HEK293 (cell line): ENCODE results near the gene OSBP.

Source experiments
- CTCF ChIA-PET: fragments of 350-600 bp; formaldehyde crosslinking; extraction: SDS; loops from one replicate; lab custom pipeline; 2021; ENCODE audit warnings: antibody characterized with exemption; lab: Yijun Ruan, JAX
- POLR2A ChIA-PET: fragments of 300-600 bp; formaldehyde crosslinking; extraction: SDS; loops from one replicate; lab custom pipeline; 2020; ENCODE audit warnings: antibody characterized with exemption, inconsistent platforms; lab: Yijun Ruan, JAX
- H3K27ac ChIP-seq: fragments of 200-500 bp; sonication (Bioruptor generic); 2 replicates; pipeline ENCODE4 v1.5.1; 2014; ENCODE audit warnings: low read depth, low read length, control low read depth, inconsistent platforms; ENCODE audit errors: extremely low read depth
- H3K36me3 ChIP-seq, 2 experiments: fragments of 200-500 bp in 1 of 2; sonication (Bioruptor generic) in 1 of 2; 1 replicate in 1 of 2; 2 replicates in 1 of 2; pipeline ENCODE4 v1.5.1; 2014 to 2017; ENCODE audit warnings: inconsistent platforms in 2 of 2, low read length in 2 of 2; ENCODE audit not compliant: control insufficient read depth in 2 of 2, insufficient read depth in 1 of 2
- H3K4me1 ChIP-seq: fragments of 200-500 bp; sonication (Bioruptor generic); 2 replicates; pipeline ENCODE4 v1.5.1; 2014; ENCODE audit warnings: mild to moderate bottlenecking, low read length, inconsistent platforms; ENCODE audit not compliant: control insufficient read depth, insufficient read depth
- H3K4me3 ChIP-seq: 2 replicates; pipeline ENCODE4 v1.5.1; 2011; ENCODE audit warnings: low read depth, mild to moderate bottlenecking, control low read depth, low read length, moderate library complexity
- H3K9me3 ChIP-seq: fragments of 200-500 bp; sonication (Bioruptor generic); 2 replicates; pipeline ENCODE4 v1.5.1; 2014; ENCODE audit warnings: low read depth, low read length, inconsistent platforms; ENCODE audit not compliant: control insufficient read depth, insufficient read depth
- BCL6B ChIP-seq: fragments of 450-650 bp; formaldehyde crosslinking; IDR thresholded peaks from 2 replicates; pipeline ENCODE4 v1.5.1; 2017; ENCODE audit warnings: missing biosample characterization, missing genetic modification characterization
- EGR2 ChIP-seq: fragments of 450-650 bp; formaldehyde crosslinking; IDR thresholded peaks from 2 replicates; pipeline ENCODE4 v1.5.1; 2016; ENCODE audit warnings: low read depth, missing biosample characterization, missing genetic modification characterization
- ELK4 ChIP-seq: IDR thresholded peaks from 2 replicates; pipeline ENCODE4 v1.6.1; 2011; ENCODE audit warnings: mild to moderate bottlenecking, low read depth, low read length, borderline replicate concordance
- GLI2 ChIP-seq: fragments of 450-650 bp; formaldehyde crosslinking; IDR thresholded peaks from 2 replicates; pipeline ENCODE4; 2017; ENCODE audit warnings: missing biosample characterization, missing genetic modification characterization, low read depth, borderline replicate concordance
- KLF17 ChIP-seq: fragments of 450-650 bp; formaldehyde crosslinking; IDR thresholded peaks from 2 replicates; pipeline ENCODE4 v1.5.1; 2016; ENCODE audit warnings: missing biosample characterization, missing genetic modification characterization
- REPIN1 ChIP-seq: fragments of 450-650 bp; formaldehyde crosslinking; IDR thresholded peaks from 2 replicates; pipeline ENCODE4 v1.5.1; 2017; ENCODE audit warnings: missing biosample characterization, missing genetic modification characterization, low read depth
- SALL2 ChIP-seq: fragments of 450-650 bp; formaldehyde crosslinking; IDR thresholded peaks from 2 replicates; pipeline ENCODE4 v1.5.0; 2017; ENCODE audit warnings: missing biosample characterization, mild to moderate bottlenecking, missing genetic modification characterization, borderline replicate concordance
- SCRT1 ChIP-seq: fragments of 450-650 bp; formaldehyde crosslinking; IDR thresholded peaks from 2 replicates; pipeline ENCODE4 v1.5.1; 2016; ENCODE audit warnings: missing biosample characterization, missing genetic modification characterization, borderline replicate concordance
- ZBTB20 ChIP-seq: fragments of 450-650 bp; formaldehyde crosslinking; IDR thresholded peaks from 2 replicates; pipeline ENCODE4 v1.5.1; 2016; ENCODE audit warnings: missing biosample characterization, missing genetic modification characterization
- ZBTB44 ChIP-seq: fragments of 450-650 bp; IDR thresholded peaks from 2 replicates; pipeline ENCODE4 v1.5.1; 2018; ENCODE audit warnings: missing biosample characterization, mild to moderate bottlenecking, missing genetic modification characterization
- ZNF169 ChIP-seq: fragments of 450-650 bp; formaldehyde crosslinking; IDR thresholded peaks from 2 replicates; pipeline ENCODE4 v1.5.1; 2016; ENCODE audit warnings: missing biosample characterization, missing genetic modification characterization
- ZNF175 ChIP-seq: fragments of 450-650 bp; formaldehyde crosslinking; IDR thresholded peaks from 2 replicates; pipeline ENCODE4 v1.5.1; 2016; ENCODE audit warnings: missing biosample characterization, missing genetic modification characterization
- ZNF324 ChIP-seq: fragments of 450-650 bp; formaldehyde crosslinking; IDR thresholded peaks from 2 replicates; pipeline ENCODE4 v1.5.1; 2016; ENCODE audit warnings: missing biosample characterization, missing genetic modification characterization
- ZNF362 ChIP-seq: fragments of 450-650 bp; formaldehyde crosslinking; IDR thresholded peaks from 2 replicates; pipeline ENCODE4 v1.5.1; 2016; ENCODE audit warnings: missing biosample characterization, missing genetic modification characterization
- ZNF423 ChIP-seq: fragments of 450-650 bp; formaldehyde crosslinking; IDR thresholded peaks from 2 replicates; pipeline ENCODE4 v1.5.1; 2016; ENCODE audit warnings: missing biosample characterization, missing genetic modification characterization
- ZNF518A ChIP-seq: fragments of 450-650 bp; formaldehyde crosslinking; conservative IDR thresholded peaks from 2 replicates; pipeline ENCODE4 v1.5.1; 2016; ENCODE audit warnings: low read depth, missing biosample characterization, missing genetic modification characterization
- ZNF629 ChIP-seq: fragments of 450-650 bp; formaldehyde crosslinking; IDR thresholded peaks from 2 replicates; pipeline ENCODE4 v1.5.1; 2017; ENCODE audit warnings: missing biosample characterization, missing genetic modification characterization
- ZNF639 ChIP-seq: fragments of 450-650 bp; formaldehyde crosslinking; IDR thresholded peaks from 2 replicates; pipeline ENCODE4 v1.5.1; 2016; ENCODE audit warnings: missing biosample characterization, missing genetic modification characterization
- ZNF777 ChIP-seq: fragments of 450-650 bp; formaldehyde crosslinking; IDR thresholded peaks from 2 replicates; pipeline ENCODE4 v1.5.1; 2017; ENCODE audit warnings: missing biosample characterization, missing genetic modification characterization, borderline replicate concordance
- ZNF837 ChIP-seq: fragments of 450-650 bp; formaldehyde crosslinking; IDR thresholded peaks from 2 replicates; pipeline ENCODE4 v1.5.1; 2016; ENCODE audit warnings: missing biosample characterization, missing genetic modification characterization

The OSBP gene

GRCh38 chr11:59600234-59600633, 15.3 kb downstream of the OSBP start (continued):
- TF ChIP-seq ZBTB44, result no peak
- TF ChIP-seq ZBTB20, result no peak
- TF ChIP-seq ZNF362, result no peak
- TF ChIP-seq BCL6B (tag by site-specific recombination), result no peak
- TF ChIP-seq REPIN1 (tag by site-specific recombination), result no peak
- TF ChIP-seq ZNF169, result no peak
- no peak for TF ChIP-seq EGR2 (tag by site-specific recombination)

- TF ChIP-seq SALL2 (tag by site-specific recombination) (no peak), SCRT1 (tag by site-specific recombination) (no peak), ZNF175 (tag by site-specific recombination) (no peak), ELK4 (no peak), ZNF423 (tag by site-specific recombination) (no peak), REPIN1 (tag by site-specific recombination) (no peak), ZNF837 (tag by site-specific recombination) (no peak), GLI2 (tag by site-specific recombination) (no peak), ZNF324 (tag by site-specific recombination) (no peak), ZNF518A (no peak), KLF17 (tag by site-specific recombination) (no peak), ZNF639 (tag by site-specific recombination) (no peak), ZNF777 (no peak), ZNF629 (no peak)
- ChIA-PET POLR2A (no interaction called here), CTCF (no interaction called here)
- Histone ChIP-seq H3K9me3 (no peaks in the 10 kb centered on the region), H3K4me1 (no peaks in the 10 kb centered on the region), H3K4me3 (no peak overlapping the region), H3K27ac (no peak overlapping the region), H3K36me3 (peaks cover 21 to 97% of the 10 kb centered on the region in 2 experiments)
These were observed 16.6 kb downstream of the OSBP start for GRCh38 chr11:59598961-59599360.
